K562 (cell line): ENCODE measurements around the gene BCL2L15. TPM values are rescaled to one million over a fixed set of nuclear protein-coding genes. Genes with fewer than 3 reads are reported as not detected.

Experiments
- ARHGAP35 ChIP-seq: fragments of 450-650 bp; IDR thresholded peaks from 2 replicates; pipeline ENCODE4 v1.6.1; 2018; ENCODE audit not compliant: partially characterized antibody
- ARID1B ChIP-seq: fragments of 450-650 bp; IDR thresholded peaks from 2 replicates; pipeline ENCODE4 v1.6.1; 2016; ENCODE audit warnings: antibody characterized with exemption, mild to moderate bottlenecking, inconsistent platforms
- ATF6 ChIP-seq: sonication (generic); formaldehyde crosslinking; IDR thresholded peaks from 2 replicates; pipeline ENCODE4 v1.4.0; 2020; ENCODE audit warnings: mild to moderate bottlenecking, missing genetic modification reagents
- CHAMP1 ChIP-seq: fragments of 450-650 bp; IDR thresholded peaks from 2 replicates; pipeline ENCODE4 v1.6.1; 2016; ENCODE audit warnings: mild to moderate bottlenecking
- E2F5 ChIP-seq: sonication (generic); formaldehyde crosslinking; IDR thresholded peaks from 2 replicates; pipeline ENCODE4 v1.8.0; 2022; ENCODE audit warnings: mild to moderate bottlenecking, missing genetic modification reagents
- KLF1 ChIP-seq: fragments of 450-650 bp; IDR thresholded peaks from 2 replicates; pipeline ENCODE4 v1.6.1; 2016; ENCODE audit warnings: missing genetic modification characterization, missing compliant biosample characterization
- NBN ChIP-seq: fragments of 450-650 bp; IDR thresholded peaks from 2 replicates; pipeline ENCODE4 v1.6.1; 2016; ENCODE audit warnings: low read depth, mild to moderate bottlenecking
- NFRKB ChIP-seq: fragments of 450-650 bp; IDR thresholded peaks from 2 replicates; pipeline ENCODE4 v1.6.1; 2016; ENCODE audit warnings: low read depth
- RUNX1 ChIP-seq: sonication (generic); IDR thresholded peaks from 2 replicates; pipeline ENCODE4 v1.6.1; 2016; ENCODE audit warnings: antibody characterized with exemption, low read depth
- TBP ChIP-seq: optimal IDR thresholded peaks from 2 replicates; pipeline ENCODE3; 2011; ENCODE audit warnings: low read depth, low read length, improper control_type of control experiment
- TCFL5 ChIP-seq: fragments of 250-450 bp; sonication (Bioruptor Pico); conservative IDR thresholded peaks from 2 replicates; pipeline ENCODE4 v1.6.1; 2021; ENCODE audit warnings: mild to moderate bottlenecking, moderate library complexity, matching md5 sums
- ZBTB7A ChIP-seq: IDR thresholded peaks from 2 replicates; pipeline ENCODE4 v1.6.1; 2011; ENCODE audit warnings: low read depth, mild to moderate bottlenecking, low read length, moderate library complexity, borderline replicate concordance; ENCODE audit not compliant: control insufficient read depth
- ZNF134 ChIP-seq: fragments of 250-450 bp; sonication (Bioruptor Pico); conservative IDR thresholded peaks from 2 replicates; pipeline ENCODE4 v1.4.0; 2020
- ZNF445 ChIP-seq: fragments of 250-450 bp; sonication (Bioruptor Pico); IDR thresholded peaks from 2 replicates; pipeline ENCODE4 v1.4.0; 2020; ENCODE audit warnings: low read depth, mild to moderate bottlenecking, moderate library complexity
- polyA plus RNA-seq, 8 experiments: library from polyadenylated mRNA; depleted of rRNA in 4 of 8; stranded (reverse) in 5 of 8; unstranded in 3 of 8; fragments of >200 nt; fragmentation: Nextera tagmentation in 2 of 8; fragmentation: Illumina TruSeq in 1 of 8; extraction: Ambion mirVana in 2 of 8; extraction: Trizol in 1 of 8; gene quantifications; 2 replicates each; pipeline versions ENCODE4 v1.2.1 to v1.2.3, GENCODE V29; 2011 to 2014; ENCODE audit warnings: inconsistent platforms in 1 of 8, missing spikeins in 1 of 8
- total RNA-seq, 7 experiments: library from RNA; depleted of rRNA in 6 of 7; stranded (reverse); fragments of >200 nt in 6 of 7; fragmentation: Illumina TruSeq in 2 of 7; extraction: Trizol in 2 of 7; gene quantifications; 2 replicates each; pipeline versions ENCODE4 v1.2.1 to v1.2.3, GENCODE V29; 2011 to 2021; ENCODE audit warnings: low replicate concordance in 1 of 7
- TF ChIP-seq, protein P1 (sequence below): fragments of 250-450 bp; sonication (Bioruptor Pico); IDR thresholded peaks from 2 replicates; pipeline ENCODE4 v1.5.0; 2020; ENCODE audit warnings: mild to moderate bottlenecking
- TF ChIP-seq, protein P2 (sequence below): sonication (generic); formaldehyde crosslinking; IDR thresholded peaks from 2 replicates; pipeline ENCODE4 v1.8.0; 2022; ENCODE audit warnings: mild to moderate bottlenecking, missing genetic modification reagents
- TF ChIP-seq, protein P3 (sequence below): fragments of 250-450 bp; sonication (Bioruptor Pico); IDR thresholded peaks from 2 replicates; pipeline ENCODE4 v1.4.0; 2020; ENCODE audit warnings: mild to moderate bottlenecking, moderate library complexity, borderline replicate concordance

BCL2L15 gene
- total and polyA plus RNA-seq, 9 of the 15 experiments (the other 6 are each of a cell fraction or from before 2014, with no cell fraction given): 0.06 to 0.42 (median 0.28) TPM; not detected in 1

DNA sequence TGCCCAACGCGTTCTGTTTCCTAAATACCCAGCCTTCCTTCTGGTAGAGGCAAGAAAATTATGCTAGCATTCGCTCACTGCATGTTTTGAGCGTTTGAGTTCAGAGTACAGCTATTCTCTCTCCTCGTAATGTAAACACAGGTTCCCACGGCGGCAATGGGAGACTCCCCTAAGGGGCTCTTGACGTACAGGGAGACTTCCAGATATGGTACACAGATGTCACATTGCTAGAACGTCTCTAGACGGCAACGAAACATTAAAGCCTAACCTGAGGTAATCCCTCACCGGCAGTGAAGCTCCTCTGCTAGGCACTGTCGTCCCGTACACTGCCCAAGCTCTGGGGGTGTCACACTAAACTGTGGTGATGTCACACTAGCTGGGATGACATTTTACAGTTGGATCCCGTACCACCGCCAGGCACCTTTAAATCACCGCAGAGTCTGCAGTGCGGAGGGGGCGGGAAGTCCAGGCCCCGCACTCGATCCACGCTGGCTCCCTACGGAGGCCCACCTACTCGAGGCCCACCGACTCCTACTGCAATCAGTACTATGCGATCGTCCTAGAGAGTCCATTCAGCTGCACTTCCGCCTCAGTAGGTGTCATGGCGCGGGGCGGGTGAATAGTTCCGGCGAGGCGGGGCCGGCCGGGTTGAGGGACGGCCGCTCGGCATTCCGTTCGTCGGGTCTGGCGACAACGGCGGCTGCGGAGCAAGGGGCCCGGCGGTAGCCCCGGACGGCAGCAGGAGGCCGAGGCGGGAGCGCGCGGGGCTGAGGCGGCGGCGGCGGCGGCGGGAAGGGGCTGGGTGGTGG, 41.8 kb upstream of the BCL2L15 start, which contains the start of gene HIPK1 (continued):
- TF ChIP-seq, protein P1, sequence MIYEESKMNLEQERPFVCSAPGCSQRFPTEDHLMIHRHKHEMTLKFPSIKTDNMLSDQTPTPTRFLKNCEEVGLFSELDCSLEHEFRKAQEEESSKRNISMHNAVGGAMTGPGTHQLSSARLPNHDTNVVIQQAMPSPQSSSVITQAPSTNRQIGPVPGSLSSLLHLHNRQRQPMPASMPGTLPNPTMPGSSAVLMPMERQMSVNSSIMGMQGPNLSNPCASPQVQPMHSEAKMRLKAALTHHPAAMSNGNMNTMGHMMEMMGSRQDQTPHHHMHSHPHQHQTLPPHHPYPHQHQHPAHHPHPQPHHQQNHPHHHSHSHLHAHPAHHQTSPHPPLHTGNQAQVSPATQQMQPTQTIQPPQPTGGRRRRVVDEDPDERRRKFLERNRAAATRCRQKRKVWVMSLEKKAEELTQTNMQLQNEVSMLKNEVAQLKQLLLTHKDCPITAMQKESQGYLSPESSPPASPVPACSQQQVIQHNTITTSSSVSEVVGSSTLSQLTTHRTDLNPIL (CRISPR knock-in tag): no peak
- TF ChIP-seq TBP (peak; percentile 55), CHAMP1 (no peak), ATF6 (CRISPR knock-in tag) (peak; percentile 86; the same call in 1 of the 2 replicates), NBN (peak; percentile 84), ARID1B (no peak), ARHGAP35 (no peak), ZBTB7A (peak; percentile 70; the same call in 1 of the 2 replicates), E2F5 (no peak), TCFL5 (CRISPR knock-in tag) (no peak), RUNX1 (no peak), NFRKB (peak; percentile 91), ZNF134 (CRISPR knock-in tag) (no peak), ZNF445 (CRISPR knock-in tag) (no peak), KLF1 (tag) (peak; percentile 80)
- TF ChIP-seq, protein P2, sequence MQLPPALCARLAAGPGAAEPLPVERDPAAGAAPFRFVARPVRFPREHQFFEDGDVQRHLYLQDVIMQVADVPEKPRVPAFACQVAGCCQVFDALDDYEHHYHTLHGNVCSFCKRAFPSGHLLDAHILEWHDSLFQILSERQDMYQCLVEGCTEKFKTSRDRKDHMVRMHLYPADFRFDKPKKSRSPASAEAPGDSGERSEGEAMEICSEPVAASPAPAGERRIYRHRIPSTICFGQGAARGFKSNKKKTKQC (CRISPR knock-in tag): peak; percentile 85; the same call in 1 of the 2 replicates
- TF ChIP-seq, protein P3, sequence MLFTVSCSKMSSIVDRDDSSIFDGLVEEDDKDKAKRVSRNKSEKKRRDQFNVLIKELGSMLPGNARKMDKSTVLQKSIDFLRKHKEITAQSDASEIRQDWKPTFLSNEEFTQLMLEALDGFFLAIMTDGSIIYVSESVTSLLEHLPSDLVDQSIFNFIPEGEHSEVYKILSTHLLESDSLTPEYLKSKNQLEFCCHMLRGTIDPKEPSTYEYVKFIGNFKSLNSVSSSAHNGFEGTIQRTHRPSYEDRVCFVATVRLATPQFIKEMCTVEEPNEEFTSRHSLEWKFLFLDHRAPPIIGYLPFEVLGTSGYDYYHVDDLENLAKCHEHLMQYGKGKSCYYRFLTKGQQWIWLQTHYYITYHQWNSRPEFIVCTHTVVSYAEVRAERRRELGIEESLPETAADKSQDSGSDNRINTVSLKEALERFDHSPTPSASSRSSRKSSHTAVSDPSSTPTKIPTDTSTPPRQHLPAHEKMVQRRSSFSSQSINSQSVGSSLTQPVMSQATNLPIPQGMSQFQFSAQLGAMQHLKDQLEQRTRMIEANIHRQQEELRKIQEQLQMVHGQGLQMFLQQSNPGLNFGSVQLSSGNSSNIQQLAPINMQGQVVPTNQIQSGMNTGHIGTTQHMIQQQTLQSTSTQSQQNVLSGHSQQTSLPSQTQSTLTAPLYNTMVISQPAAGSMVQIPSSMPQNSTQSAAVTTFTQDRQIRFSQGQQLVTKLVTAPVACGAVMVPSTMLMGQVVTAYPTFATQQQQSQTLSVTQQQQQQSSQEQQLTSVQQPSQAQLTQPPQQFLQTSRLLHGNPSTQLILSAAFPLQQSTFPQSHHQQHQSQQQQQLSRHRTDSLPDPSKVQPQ (CRISPR knock-in tag): no peak
